HG02678 (cell line): ENCODE data around the gene DCLK1.

ENCODE experiments used
- ATAC-seq: cut with Tn5 transposase; IDR thresholded peaks from one replicate; pipeline ENCODE4 v1.9.1; 2021; ENCODE audit warnings: mild to moderate bottlenecking, moderate library complexity; ENCODE audit not compliant: unreplicated experiment

DCLK1 gene

GRCh38 chr13:35794734-35795389 lies 336.3 kb downstream of the DCLK1 start:
- no peak for ATAC-seq

GRCh38 chr13:35793823-35794222 lies 337.4 kb downstream of the DCLK1 start:
- ATAC-seq = no peak

- no peak for ATAC-seq
Observed at GRCh38 chr13:35792911-35793310, 338.3 kb downstream of the DCLK1 start.

- ATAC-seq = no peak
Observed at GRCh38 chr13:35792021-35792420, 339.2 kb downstream of the DCLK1 start.

- no peak for ATAC-seq
Observed at GRCh38 chr13:35791184-35791851, 339.9 kb downstream of the DCLK1 start.

GRCh38 chr13:35789335-35790165 lies 341.6 kb downstream of the DCLK1 start:
- ATAC-seq = peak; percentile 82

GRCh38 chr13:35787937-35788336 lies 343.2 kb downstream of the DCLK1 start:
- ATAC-seq = no peak

- no peak for ATAC-seq
Observed at GRCh38 chr13:35785576-35786303, 345.4 kb downstream of the DCLK1 start.

- ATAC-seq = no peak
Observed at GRCh38 chr13:35784286-35784951, 346.8 kb downstream of the DCLK1 start.

GRCh38 chr13:35782793-35783192 lies 348.4 kb downstream of the DCLK1 start:
- no peak for ATAC-seq

- no peak for ATAC-seq
Observed at GRCh38 chr13:35781036-35782000, 349.9 kb downstream of the DCLK1 start.

GRCh38 chr13:35780613-35781012 lies 350.6 kb downstream of the DCLK1 start:
- no peak for ATAC-seq

- ATAC-seq = no peak
Observed at GRCh38 chr13:35771898-35772297, 359.3 kb downstream of the DCLK1 start.

GRCh38 chr13:35770756-35771297 lies 360.4 kb downstream of the DCLK1 start:
- no peak for ATAC-seq

GRCh38 chr13:35769812-35770211 lies 361.4 kb downstream of the DCLK1 start:
- no peak for ATAC-seq

GRCh38 chr13:35768551-35768950 lies 362.6 kb downstream of the DCLK1 start:
- no peak for ATAC-seq

GRCh38 chr13:35768073-35768472 lies 363.1 kb downstream of the DCLK1 start:
- no peak for ATAC-seq

GRCh38 chr13:35767256-35767976 lies 363.8 kb downstream of the DCLK1 start:
- ATAC-seq = no peak

GRCh38 chr13:35766663-35767062 lies 364.5 kb downstream of the DCLK1 start:
- no peak for ATAC-seq
